Measurements from ENCODE around the gene C18orf63. TPM values are rescaled to one million over a fixed set of nuclear protein-coding genes. Genes with fewer than 3 reads are reported as not detected.

C18orf63 gene
- total and polyA plus RNA-seq, 2 donors (not counting 3 experiments of a cell fraction or from before 2014, with no cell fraction given): not detected

DNA sequence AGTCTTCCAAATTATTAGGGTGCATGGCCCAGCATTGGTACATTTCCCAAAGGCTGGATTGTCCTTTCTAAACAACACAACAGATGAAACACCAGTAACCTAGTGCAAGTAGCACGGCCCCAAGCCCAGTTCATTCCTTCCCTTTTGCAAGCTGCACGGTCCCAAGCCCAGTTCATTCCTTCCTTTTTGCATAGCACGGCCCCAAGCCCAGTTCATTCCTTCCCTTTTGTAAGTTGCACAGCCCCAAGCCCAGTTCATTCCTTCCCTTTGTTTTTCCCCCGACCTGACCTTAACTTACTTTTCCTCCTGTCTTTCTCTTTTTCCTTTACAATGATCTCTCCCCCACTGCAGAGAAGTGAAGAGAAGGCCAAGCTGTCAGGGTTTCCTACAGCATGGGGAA lies 60.9 kb downstream of the C18orf63 start:
- Histone ChIP-seq H3K4me3 (replicated peaks in 1 of 3; ENCODE audit: insufficient read depth in 1 of 3, low read depth in 1 of 3, low read length in 3 of 3) (no peak overlapping the region), H2AFZ (ENCODE audit: low read depth, low read length) (no peak overlapping the region), H3K9me1 (replicated peaks; ENCODE audit: control insufficient read depth, extremely low read depth, insufficient read depth, low read length) (no peaks in the 10 kb centered on the region), H3K36me3 (ENCODE audit: control insufficient read depth in 2 of 2, extremely low read depth in 1 of 2, insufficient read depth in 2 of 2, low read length in 2 of 2) (no peaks in the 10 kb centered on the region), H3K4me1 (ENCODE audit: control insufficient read depth, extremely low read depth, insufficient read depth, low read length) (no peaks in the 10 kb centered on the region), H3K4me2 (ENCODE audit: insufficient read depth, low read length) (no peak overlapping the region), H3K27ac (ENCODE audit: insufficient read depth, low read depth, low read length) (no peak overlapping the region), H3K79me2 (ENCODE audit: control insufficient read depth, insufficient read depth, low read length) (no peaks in the 10 kb centered on the region), H3K9ac (replicated peaks; ENCODE audit: extremely low read depth, insufficient read depth, low read length) (no peak overlapping the region), H3K9me3 (replicated peaks; ENCODE audit: control insufficient read depth, insufficient read depth, low read length) (no peaks in the 10 kb centered on the region), H3K27me3 (ENCODE audit: control insufficient read depth in 2 of 2, insufficient read depth in 2 of 2, low read length in 2 of 2) (no peaks in the 10 kb centered on the region), H4K20me1 (replicated peaks; ENCODE audit: control insufficient read depth, extremely low read depth, insufficient read depth, low read length) (no peaks in the 10 kb centered on the region)
- ChIA-PET POLR2A (no interaction called here), CTCF (no interaction called here)
- DNase-seq (ENCODE audit: low read depth, low spot score): no peak
- dilution Hi-C loops (cut with MboI; ENCODE audit: extremely low pct_ligation_motif_present, low sequenced_read_pairs) (no loop called here), intact Hi-C loops (cut with micrococcal nuclease) (no loop called here)
- FAIRE-seq: no peak
- BruUV-seq (replicated peaks): no TSS peak
- no peak for TF ChIP-seq MYC (IDR thresholded peaks at IDR 0.05; ENCODE audit: low read depth, low read length)
- no peak for TF ChIP-seq JUN (IDR thresholded peaks at IDR 0.05; ENCODE audit: borderline replicate concordance, insufficient read depth, insufficient read length, low read depth)

DNA sequence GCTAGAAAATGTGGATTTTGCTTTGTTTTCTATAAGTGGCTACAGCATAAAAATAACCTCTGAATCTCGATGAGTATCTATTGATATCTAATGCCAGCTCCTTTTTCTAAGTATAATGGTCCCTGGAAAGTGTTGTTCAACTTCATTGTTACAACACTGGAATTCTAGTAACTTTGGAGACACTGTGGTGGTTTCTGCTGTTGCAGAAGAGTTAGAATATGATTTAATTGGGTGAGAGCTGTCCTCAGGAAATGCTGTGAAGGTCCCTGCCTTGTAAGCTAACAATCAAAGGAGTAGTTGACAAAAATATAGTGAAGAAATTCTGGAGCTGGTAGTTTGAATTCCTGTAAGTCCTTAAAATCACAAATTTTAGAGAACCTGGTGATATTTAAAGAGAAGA lies 62.1 kb downstream of the C18orf63 start:
- intact Hi-C loops (cut with micrococcal nuclease): no loop called here
- Histone ChIP-seq H3K9ac (replicated peaks; ENCODE audit: extremely low read depth, insufficient read depth, low read length) (no peak overlapping the region), H2AFZ (ENCODE audit: low read depth, low read length) (no peak overlapping the region), H3K27me3 (ENCODE audit: control insufficient read depth in 2 of 2, insufficient read depth in 2 of 2, low read length in 2 of 2) (no peaks in the 10 kb centered on the region), H3K36me3 (ENCODE audit: control insufficient read depth in 2 of 2, extremely low read depth in 1 of 2, insufficient read depth in 2 of 2, low read length in 2 of 2) (no peaks in the 10 kb centered on the region), H3K4me3 (replicated peaks in 1 of 3; ENCODE audit: insufficient read depth in 1 of 3, low read depth in 1 of 3, low read length in 3 of 3) (no peak overlapping the region), H3K9me3 (replicated peaks; ENCODE audit: control insufficient read depth, insufficient read depth, low read length) (no peaks in the 10 kb centered on the region), H3K4me2 (ENCODE audit: insufficient read depth, low read length) (no peak overlapping the region), H3K4me1 (ENCODE audit: control insufficient read depth, extremely low read depth, insufficient read depth, low read length) (no peaks in the 10 kb centered on the region), H4K20me1 (replicated peaks; ENCODE audit: control insufficient read depth, extremely low read depth, insufficient read depth, low read length) (no peaks in the 10 kb centered on the region), H3K9me1 (replicated peaks; ENCODE audit: control insufficient read depth, extremely low read depth, insufficient read depth, low read length) (no peaks in the 10 kb centered on the region), H3K27ac (ENCODE audit: insufficient read depth, low read depth, low read length) (no peak overlapping the region), H3K79me2 (ENCODE audit: control insufficient read depth, insufficient read depth, low read length) (no peaks in the 10 kb centered on the region)
- POLR2A ChIA-PET: no interaction called here
- no peak for TF ChIP-seq EZH2 (IDR thresholded peaks at IDR 0.05; ENCODE audit: borderline replicate concordance, low read depth, low read length, severe bottlenecking)
- TF ChIP-seq GATA2 (IDR thresholded peaks at IDR 0.05; ENCODE audit: insufficient read depth, insufficient read length, low read depth, low read length): no peak
- TF ChIP-seq POLR2AphosphoS5 (IDR thresholded peaks at IDR 0.05; ENCODE audit: insufficient read depth, low read depth, low read length): no peak
- TF ChIP-seq, protein P1, sequence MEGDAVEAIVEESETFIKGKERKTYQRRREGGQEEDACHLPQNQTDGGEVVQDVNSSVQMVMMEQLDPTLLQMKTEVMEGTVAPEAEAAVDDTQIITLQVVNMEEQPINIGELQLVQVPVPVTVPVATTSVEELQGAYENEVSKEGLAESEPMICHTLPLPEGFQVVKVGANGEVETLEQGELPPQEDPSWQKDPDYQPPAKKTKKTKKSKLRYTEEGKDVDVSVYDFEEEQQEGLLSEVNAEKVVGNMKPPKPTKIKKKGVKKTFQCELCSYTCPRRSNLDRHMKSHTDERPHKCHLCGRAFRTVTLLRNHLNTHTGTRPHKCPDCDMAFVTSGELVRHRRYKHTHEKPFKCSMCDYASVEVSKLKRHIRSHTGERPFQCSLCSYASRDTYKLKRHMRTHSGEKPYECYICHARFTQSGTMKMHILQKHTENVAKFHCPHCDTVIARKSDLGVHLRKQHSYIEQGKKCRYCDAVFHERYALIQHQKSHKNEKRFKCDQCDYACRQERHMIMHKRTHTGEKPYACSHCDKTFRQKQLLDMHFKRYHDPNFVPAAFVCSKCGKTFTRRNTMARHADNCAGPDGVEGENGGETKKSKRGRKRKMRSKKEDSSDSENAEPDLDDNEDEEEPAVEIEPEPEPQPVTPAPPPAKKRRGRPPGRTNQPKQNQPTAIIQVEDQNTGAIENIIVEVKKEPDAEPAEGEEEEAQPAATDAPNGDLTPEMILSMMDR (IDR thresholded peaks at IDR 0.05; ENCODE audit: extremely low read depth in 1 of 2, insufficient read depth in 1 of 2, low read depth in 1 of 2, low read length in 2 of 2): no peak
- TF ChIP-seq, protein P2, sequence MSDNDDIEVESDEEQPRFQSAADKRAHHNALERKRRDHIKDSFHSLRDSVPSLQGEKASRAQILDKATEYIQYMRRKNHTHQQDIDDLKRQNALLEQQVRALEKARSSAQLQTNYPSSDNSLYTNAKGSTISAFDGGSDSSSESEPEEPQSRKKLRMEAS (IDR thresholded peaks at IDR 0.05; ENCODE audit: insufficient read depth, insufficient read length): no peak
- TF ChIP-seq MYC (IDR thresholded peaks at IDR 0.05; ENCODE audit: low read depth, low read length): no peak
- TF ChIP-seq POLR2A (IDR thresholded peaks at IDR 0.05; ENCODE audit: low read depth, low read length): no peak
- TF ChIP-seq JUN (IDR thresholded peaks at IDR 0.05; ENCODE audit: borderline replicate concordance, insufficient read depth, insufficient read length, low read depth): no peak
- BruUV-seq (replicated peaks): no TSS peak
- CTCF ChIA-PET: interaction anchor here (0.8 kb wide), 1 partner anchor 12 kb away, joined by 3 read pairs; no protein-coding TSS in a partner anchor
- DNase-seq (ENCODE audit: low read depth, low spot score): no peak
- dilution Hi-C loops (cut with MboI; ENCODE audit: extremely low pct_ligation_motif_present, low sequenced_read_pairs): no loop called here
- no peak for FAIRE-seq

All from endothelial cell of umbilical vein (primary cell).